HT-29 (cell line): ENCODE data around the gene MST1. TPM values are rescaled to one million over a fixed set of nuclear protein-coding genes. Genes with fewer than 3 reads are reported as not detected.

ENCODE experiments used
- DNase-seq: peaks from one replicate; pipeline ENCODE4 v3.0.0-alpha.2; 2015; ENCODE audit warnings: low spot score
- total RNA-seq: library from RNA; depleted of rRNA; stranded (reverse); fragments of >200 nt; shearing (Covaris generic); gene quantifications from 2 replicates; pipeline ENCODE4 v1.2.3, GENCODE V29; 2014

MST1 gene
- total RNA-seq, 1 experiment from 2014 or later: 2.2 TPM

- no peak for DNase-seq
These were observed 29.6 kb upstream of the MST1 start for GRCh38 chr3:49718858-49719213.

- no peak for DNase-seq
These were observed 28.9 kb upstream of the MST1 start for GRCh38 chr3:49717959-49718857.

GRCh38 chr3:49717211-49717958, 28.1 kb upstream of the MST1 start:
- no peak for DNase-seq

GRCh38 chr3:49716691-49717210, 27.5 kb upstream of the MST1 start:
- no peak for DNase-seq

- no peak for DNase-seq
These were observed 26.9 kb upstream of the MST1 start for GRCh38 chr3:49716169-49716568.

- no peak for DNase-seq
These were observed 26.4 kb upstream of the MST1 start for GRCh38 chr3:49715611-49716121.

GRCh38 chr3:49714728-49715550, 25.7 kb upstream of the MST1 start:
- no peak for DNase-seq

- no peak for DNase-seq
These were observed 24.2 kb upstream of the MST1 start for GRCh38 chr3:49713336-49714105.

GRCh38 chr3:49712631-49713317, 23.5 kb upstream of the MST1 start:
- DNase-seq: no peak

GRCh38 chr3:49712166-49712565, 22.9 kb upstream of the MST1 start:
- DNase-seq: no peak

- DNase-seq: no peak
These were observed 22.2 kb upstream of the MST1 start for GRCh38 chr3:49711489-49711888.

- no peak for DNase-seq
These were observed 20.6 kb upstream of the MST1 start for GRCh38 chr3:49709852-49710251.

- no peak for DNase-seq
These were observed 17.8 kb upstream of the MST1 start for GRCh38 chr3:49707113-49707480.

GRCh38 chr3:49706456-49707112, 17.3 kb upstream of the MST1 start:
- no peak for DNase-seq

- DNase-seq: no peak
These were observed 16.2 kb upstream of the MST1 start for GRCh38 chr3:49705390-49705960.

GRCh38 chr3:49704629-49705028, 15.4 kb upstream of the MST1 start:
- DNase-seq: no peak

GRCh38 chr3:49703956-49704355, 14.7 kb upstream of the MST1 start:
- no peak for DNase-seq

- DNase-seq: peak; percentile 69
These were observed 14.2 kb upstream of the MST1 start for GRCh38 chr3:49703443-49703927.

GRCh38 chr3:49702672-49703071, 13.4 kb upstream of the MST1 start:
- DNase-seq: no peak
